Caco-2 (cell line): ENCODE data around the gene RNASEH2A. TPM values are rescaled to one million over a fixed set of nuclear protein-coding genes. Genes with fewer than 3 reads are reported as not detected.
A peak's percentile ranks its signal among the peaks of the same experiment; 100 is the strongest.

Source experiments
- BruUV-seq: library from RNA; stranded (reverse); fragments of 400-500 nt; replicated peaks from 2 replicates; lab custom pipeline; 2021; lab: Mats Ljungman, UMichigan
- CTCF ChIA-PET: fragments of 300-600 bp; sonication (Branson Sonifier 250); formaldehyde crosslinking; loops from one replicate; lab custom pipeline; 2022; ENCODE audit warnings: antibody characterized with exemption; lab: Charles Lee
- POLR2A ChIA-PET: fragments of 300-600 bp; sonication (Branson Sonifier 250); formaldehyde crosslinking; loops from one replicate; lab custom pipeline; 2022; ENCODE audit warnings: antibody characterized with exemption; lab: Charles Lee
- DNase-seq, 2 experiments: peaks; one replicate each; pipeline versions ENCODE4 v3.0.0 to v3.0.0-alpha.2; 2020 to 2022
- H3K27me3 ChIP-seq: replicated peaks from 2 replicates; pipeline ENCODE4 v1.6.0; 2011; ENCODE audit warnings: low read length; ENCODE audit not compliant: control insufficient read depth, insufficient read depth
- H3K36me3 ChIP-seq: 2 replicates; pipeline ENCODE4 v1.5.1; 2011; ENCODE audit warnings: low read length; ENCODE audit not compliant: control insufficient read depth, insufficient read depth
- H3K4me1 ChIP-seq: fragments of 250-450 bp; sonication (Bioruptor Pico); 2 replicates; pipeline ENCODE4 v1.5.1; 2020; ENCODE audit warnings: mild to moderate bottlenecking
- H3K4me3 ChIP-seq: 2 replicates; pipeline ENCODE4 v1.5.1; 2011; ENCODE audit warnings: low read depth, mild to moderate bottlenecking, control low read depth, low read length
- H3K9me3 ChIP-seq: fragments of 250-450 bp; sonication (Bioruptor Pico); 2 replicates; pipeline ENCODE4 v1.5.1; 2020; ENCODE audit warnings: mild to moderate bottlenecking, moderate library complexity
- H3K27ac Mint-ChIP-seq: one replicate; pipeline ENCODE4 v1.8.0; 2022; ENCODE audit warnings: mixed read lengths; ENCODE audit not compliant: unreplicated experiment
- H3K27me3 Mint-ChIP-seq: one replicate; pipeline ENCODE4 v1.8.0; 2022; ENCODE audit warnings: mixed read lengths; ENCODE audit not compliant: insufficient read depth, unreplicated experiment
- H3K36me3 Mint-ChIP-seq: one replicate; pipeline ENCODE4 v1.8.0; 2022; ENCODE audit warnings: mild to moderate bottlenecking, mixed read lengths; ENCODE audit not compliant: insufficient read depth, unreplicated experiment
- H3K4me1 Mint-ChIP-seq: one replicate; pipeline ENCODE4 v1.8.0; 2022; ENCODE audit warnings: low read depth, mixed read lengths; ENCODE audit not compliant: unreplicated experiment
- H3K4me3 Mint-ChIP-seq: one replicate; pipeline ENCODE4 v1.8.0; 2022; ENCODE audit warnings: mild to moderate bottlenecking, moderate library complexity, mixed read lengths; ENCODE audit not compliant: unreplicated experiment
- H3K9me3 Mint-ChIP-seq: one replicate; pipeline ENCODE4 v1.8.0; 2022; ENCODE audit warnings: mixed read lengths; ENCODE audit not compliant: unreplicated experiment
- intact Hi-C: fragments of 100-400 bp; cut with micrococcal nuclease; formaldehyde crosslinking; loops from one replicate; pipeline ENCODE4 v1.10.0; 2022; ENCODE audit not compliant: unreplicated experiment
- total RNA-seq: library from RNA; stranded (reverse); gene quantifications from 2 replicates; pipeline ENCODE4 v1.2.3, GENCODE V29; 2022
- TF ChIP-seq, protein P1 (sequence below), 2 experiments: fragments of 200-600 bp in 1 of 2; IDR thresholded peaks; 1 replicate in 1 of 2; 2 replicates in 1 of 2; pipeline versions ENCODE4 v1.5.1 to v1.8.0; 2011 to 2022; ENCODE audit warnings: antibody characterized with exemption in 1 of 2, control low read depth in 1 of 2, inconsistent platforms in 1 of 2, low read depth in 1 of 2, low read length in 1 of 2, mild to moderate bottlenecking in 1 of 2, moderate library complexity in 1 of 2; ENCODE audit not compliant: insufficient read depth in 1 of 2, severe bottlenecking in 1 of 2, unreplicated experiment in 1 of 2

Gene RNASEH2A
- total RNA-seq, 1 experiment from 2014 or later, result 37.6 TPM

DNA sequence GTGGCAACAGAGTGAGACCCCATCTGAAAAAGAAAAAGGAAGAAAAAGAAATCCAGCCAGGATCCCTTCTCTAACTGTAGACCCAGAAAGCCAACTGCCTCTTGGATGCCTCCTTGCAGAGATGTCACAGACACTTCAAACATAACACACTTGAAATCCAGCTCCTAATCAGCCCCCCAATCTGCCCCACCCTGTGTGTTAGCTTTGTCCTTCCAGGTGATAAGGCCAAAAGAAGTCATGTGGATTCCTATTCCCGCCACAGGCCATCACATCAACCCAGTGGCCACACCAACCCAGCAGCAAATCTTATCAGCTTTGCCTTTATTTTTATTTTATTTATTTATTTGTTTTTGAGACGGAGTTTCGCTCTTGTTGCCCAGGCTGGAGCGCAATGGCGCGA is 46.7 kb upstream of the RNASEH2A start:
- Histone ChIP-seq H3K4me3 (no peak overlapping the region), H3K4me1 (no peaks in the 10 kb centered on the region; the same call in 1 of the 2 replicates), H3K36me3 (peaks cover 2% of the 10 kb centered on the region; the same call in 1 of the 2 replicates), H3K9me3 (no peaks in the 10 kb centered on the region), H3K27me3 (no peaks in the 10 kb centered on the region)
- TF ChIP-seq, protein P1, sequence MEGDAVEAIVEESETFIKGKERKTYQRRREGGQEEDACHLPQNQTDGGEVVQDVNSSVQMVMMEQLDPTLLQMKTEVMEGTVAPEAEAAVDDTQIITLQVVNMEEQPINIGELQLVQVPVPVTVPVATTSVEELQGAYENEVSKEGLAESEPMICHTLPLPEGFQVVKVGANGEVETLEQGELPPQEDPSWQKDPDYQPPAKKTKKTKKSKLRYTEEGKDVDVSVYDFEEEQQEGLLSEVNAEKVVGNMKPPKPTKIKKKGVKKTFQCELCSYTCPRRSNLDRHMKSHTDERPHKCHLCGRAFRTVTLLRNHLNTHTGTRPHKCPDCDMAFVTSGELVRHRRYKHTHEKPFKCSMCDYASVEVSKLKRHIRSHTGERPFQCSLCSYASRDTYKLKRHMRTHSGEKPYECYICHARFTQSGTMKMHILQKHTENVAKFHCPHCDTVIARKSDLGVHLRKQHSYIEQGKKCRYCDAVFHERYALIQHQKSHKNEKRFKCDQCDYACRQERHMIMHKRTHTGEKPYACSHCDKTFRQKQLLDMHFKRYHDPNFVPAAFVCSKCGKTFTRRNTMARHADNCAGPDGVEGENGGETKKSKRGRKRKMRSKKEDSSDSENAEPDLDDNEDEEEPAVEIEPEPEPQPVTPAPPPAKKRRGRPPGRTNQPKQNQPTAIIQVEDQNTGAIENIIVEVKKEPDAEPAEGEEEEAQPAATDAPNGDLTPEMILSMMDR (IDR thresholded peaks at IDR 0.05; ENCODE audit: insufficient read depth in 1 of 2, low read depth in 1 of 2, low read length in 1 of 2, severe bottlenecking in 1 of 2, unreplicated experiment in 1 of 2), result no peak
- Mint-ChIP-seq H3K9me3 (no peaks in the 10 kb centered on the region), H3K27ac (no peak overlapping the region), H3K4me1 (no peaks in the 10 kb centered on the region), H3K36me3 (peaks cover 18% of the 10 kb centered on the region), H3K4me3 (no peak overlapping the region), H3K27me3 (no peaks in the 10 kb centered on the region)
- POLR2A ChIA-PET, result no interaction called here
- CTCF ChIA-PET, result interaction anchor here (0.6 to 1.8 kb wide), 7 partner anchors 12 to 131 kb away, joined by 3 to 15 read pairs (median 6); partner anchors contain the start of genes GCDH, GET3, JUNB and TRIR
- intact Hi-C loops, result loop anchor here (1.0 to 5.0 kb wide), 3 partner anchors 37 to 88 kb away; no protein-coding TSS in a partner anchor
- BruUV-seq, result no TSS peak
- no peak for DNase-seq

DNA sequence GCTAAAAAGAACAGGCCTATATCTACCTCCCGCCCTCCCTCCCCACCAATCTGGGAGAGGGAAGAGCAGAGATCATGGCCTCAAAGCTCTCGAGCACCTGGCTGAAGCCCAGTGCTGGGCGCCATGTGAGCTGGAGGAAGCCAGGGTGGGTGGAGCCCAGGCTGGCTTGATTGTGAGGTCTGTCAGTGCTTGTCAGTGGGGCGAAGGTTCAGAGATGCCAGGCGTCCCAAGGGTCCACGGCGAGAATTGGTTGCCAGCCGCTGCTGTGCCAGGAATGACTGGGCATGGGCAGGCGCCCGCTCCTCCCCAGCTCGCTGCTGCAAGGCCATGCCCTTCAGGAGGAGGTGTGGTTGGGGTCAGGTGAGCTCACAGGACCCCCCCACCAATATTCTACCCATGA is 43.3 kb upstream of the RNASEH2A start:
- Mint-ChIP-seq H3K4me1 (no peaks in the 10 kb centered on the region), H3K9me3 (no peaks in the 10 kb centered on the region), H3K4me3 (no peak overlapping the region), H3K27ac (no peak overlapping the region), H3K27me3 (no peaks in the 10 kb centered on the region), H3K36me3 (peaks cover 31% of the 10 kb centered on the region)
- CTCF ChIA-PET, result interaction anchor here (1.6 kb wide), 1 partner anchor 12 kb away, joined by 3 read pairs; no protein-coding TSS in a partner anchor
- H3K9me3 ChIP-seq, result no peaks in the 10 kb centered on the region
- H3K36me3 ChIP-seq, result peaks cover 2% of the 10 kb centered on the region
- no peaks in the 10 kb centered on the region for H3K27me3 ChIP-seq
- POLR2A ChIA-PET, result no interaction called here
- intact Hi-C loops, result loop anchor here (5.0 kb wide), 1 partner anchor 84 kb away; no protein-coding TSS in a partner anchor
- no peak overlapping the region for H3K4me3 ChIP-seq
- no peaks in the 10 kb centered on the region; the same call in 1 of the 2 replicates for H3K4me1 ChIP-seq
- TSS peak; percentile 17 for BruUV-seq
- no peak for DNase-seq
- TF ChIP-seq, protein P1 (IDR thresholded peaks at IDR 0.05; ENCODE audit: insufficient read depth in 1 of 2, low read depth in 1 of 2, low read length in 1 of 2, severe bottlenecking in 1 of 2, unreplicated experiment in 1 of 2), result no peak

DNA sequence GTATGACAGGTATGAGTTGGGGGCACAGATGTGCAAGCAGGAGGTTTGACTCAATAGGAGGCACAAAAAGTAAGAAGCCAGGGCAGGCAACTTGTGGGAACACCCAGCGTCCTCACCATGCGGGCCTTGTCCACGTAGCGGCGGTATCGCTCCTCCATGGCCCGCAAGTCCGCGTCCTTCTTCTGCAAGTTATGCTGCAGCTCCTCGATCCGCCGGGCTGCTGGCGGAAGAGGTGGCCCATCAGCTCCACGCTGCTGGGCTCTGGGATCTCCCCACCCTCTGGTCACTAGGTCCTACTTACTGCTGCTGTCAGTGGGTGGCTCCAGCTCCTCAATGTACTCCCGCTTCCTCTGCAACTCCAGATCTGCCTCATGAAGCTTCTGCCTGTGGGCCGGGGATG is 41.7 kb upstream of the RNASEH2A start:
- CTCF ChIA-PET, result no interaction called here
- H3K9me3 ChIP-seq, result no peaks in the 10 kb centered on the region
- H3K4me3 ChIP-seq, result no peak overlapping the region
- H3K36me3 Mint-ChIP-seq, result peaks cover 31% of the 10 kb centered on the region
- H3K4me1 Mint-ChIP-seq, result no peaks in the 10 kb centered on the region
- no peaks in the 10 kb centered on the region; the same call in 1 of the 2 replicates for H3K4me1 ChIP-seq
- H3K27me3 Mint-ChIP-seq, result no peaks in the 10 kb centered on the region
- H3K27ac Mint-ChIP-seq, result peak overlapping the region; percentile 57
- no peak for DNase-seq
- no peak overlapping the region for H3K4me3 Mint-ChIP-seq
- POLR2A ChIA-PET, result no interaction called here
- H3K27me3 ChIP-seq, result no peaks in the 10 kb centered on the region
- intact Hi-C loops, result loop anchor here (5.0 kb wide), 1 partner anchor 83 kb away; no protein-coding TSS in a partner anchor
- H3K36me3 ChIP-seq, result peaks cover 2% of the 10 kb centered on the region
- TF ChIP-seq, protein P1 (IDR thresholded peaks at IDR 0.05; ENCODE audit: insufficient read depth in 1 of 2, low read depth in 1 of 2, low read length in 1 of 2, severe bottlenecking in 1 of 2, unreplicated experiment in 1 of 2), result no peak
- BruUV-seq, result no TSS peak
- H3K9me3 Mint-ChIP-seq, result no peaks in the 10 kb centered on the region
